ENCODE data around the gene AMPD3.

AMPD3 gene

DNA sequence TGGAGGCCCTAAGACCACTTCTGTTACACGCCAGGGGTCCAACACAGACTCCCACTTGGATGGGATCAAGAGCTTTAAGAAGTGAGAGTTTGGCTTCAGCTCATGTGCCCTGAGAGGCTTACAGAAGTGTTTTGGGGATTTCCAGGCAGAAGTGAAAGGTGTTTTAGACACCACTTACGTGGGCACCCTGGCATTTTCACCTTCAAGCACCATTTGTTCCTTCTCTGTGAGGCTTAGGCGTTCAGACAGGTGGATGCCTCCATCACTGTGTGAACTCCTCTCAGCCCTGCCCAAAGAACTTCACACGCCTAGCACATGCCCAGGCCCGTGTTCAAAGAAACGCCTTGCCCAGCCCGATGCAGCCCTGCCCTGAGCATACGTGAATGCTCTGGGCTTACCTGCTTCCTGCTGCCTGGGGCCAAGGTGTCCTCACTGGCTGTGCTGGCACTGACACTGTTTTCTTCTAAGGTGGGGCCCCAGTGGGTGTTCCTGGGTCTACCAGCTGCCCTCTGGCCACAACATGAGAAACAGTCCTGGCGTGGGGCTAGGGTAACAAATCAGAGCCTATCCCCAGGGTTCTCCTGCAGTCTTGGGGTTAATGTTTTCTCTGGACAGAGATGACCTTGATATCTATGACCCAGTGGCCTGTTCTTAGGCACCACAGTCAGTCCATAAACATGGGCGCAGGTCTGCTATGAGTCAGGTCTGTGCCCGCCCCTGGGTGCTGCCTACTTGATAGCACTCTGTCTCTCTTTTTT is 34.0 kb downstream of the AMPD3 start:
- H3K4ac ChIP-seq (ENCODE audit: low read depth, low read length) = no peak overlapping the region
- no peak overlapping the region for H3K27ac ChIP-seq (ENCODE audit: low read depth, low read length)
- no peak for DNase-seq
- no peak overlapping the region for H3K9ac ChIP-seq (ENCODE audit: low read length)
- H2BK5ac ChIP-seq (ENCODE audit: low read length) = no peak overlapping the region
- H3K4me2 ChIP-seq (ENCODE audit: low read length) = no peak overlapping the region
- no peaks in the 10 kb centered on the region for H3K4me1 ChIP-seq (ENCODE audit: control insufficient read depth, low read depth, low read length)
- H2BK120ac ChIP-seq (ENCODE audit: low read depth, low read length) = no peak overlapping the region
- WGBS (ENCODE audit: extremely low coverage, insufficient coverage, low lambda C conversion rate) = no CpG with 5 or more reads among the region's 11 CpGs
- no peak overlapping the region for H3K56ac ChIP-seq (ENCODE audit: low read length)
- H3K36me3 ChIP-seq (ENCODE audit: control insufficient read depth, insufficient read depth, low read length) = no peaks in the 10 kb centered on the region
- no peak overlapping the region for H2AK5ac ChIP-seq (ENCODE audit: low read length)
- H3K4me3 ChIP-seq (ENCODE audit: low read length) = no peak overlapping the region
- H3K23ac ChIP-seq (ENCODE audit: low read length) = no peak overlapping the region
- H3K79me1 ChIP-seq (ENCODE audit: low read length) = no peaks in the 10 kb centered on the region
- H4K5ac ChIP-seq (ENCODE audit: low read length) = no peak overlapping the region
- no peak overlapping the region for H3K18ac ChIP-seq (ENCODE audit: low read length)
- no peaks in the 10 kb centered on the region for H3K27me3 ChIP-seq (ENCODE audit: insufficient read depth, low read length, poor library complexity)
- H4K8ac ChIP-seq (ENCODE audit: low read depth, low read length) = no peak overlapping the region
- no peak overlapping the region for H2BK15ac ChIP-seq (replicated peaks; ENCODE audit: low read depth)
- no peaks in the 10 kb centered on the region for H3K79me2 ChIP-seq (ENCODE audit: control insufficient read depth, insufficient read depth, low read length)

DNA sequence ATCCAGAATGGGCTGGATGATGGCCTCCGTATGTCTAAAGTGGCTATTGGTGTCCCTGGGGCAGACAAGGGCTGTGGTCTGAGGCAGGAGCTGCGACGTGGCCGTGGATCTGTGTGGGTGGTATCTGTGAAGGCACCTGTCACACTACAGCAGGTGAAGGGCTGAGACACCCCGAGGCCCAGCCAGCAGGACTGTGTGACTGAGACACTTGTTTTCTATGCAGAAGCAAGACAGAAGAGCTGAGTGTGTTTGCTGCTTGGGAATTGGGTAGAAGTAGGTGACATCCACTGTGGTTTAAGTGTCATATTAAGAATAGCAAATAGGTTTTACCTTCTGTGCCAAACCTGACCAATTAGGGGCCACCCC is 35.0 kb downstream of the AMPD3 start:
- Histone ChIP-seq H3K4me2 (ENCODE audit: low read length) (no peak overlapping the region), H3K56ac (ENCODE audit: low read length) (no peak overlapping the region), H2BK15ac (replicated peaks; ENCODE audit: low read depth) (no peak overlapping the region), H3K18ac (ENCODE audit: low read length) (no peak overlapping the region), H3K23ac (ENCODE audit: low read length) (no peak overlapping the region), H3K9ac (ENCODE audit: low read length) (no peak overlapping the region), H3K36me3 (ENCODE audit: control insufficient read depth, insufficient read depth, low read length) (no peaks in the 10 kb centered on the region), H3K27me3 (ENCODE audit: insufficient read depth, low read length, poor library complexity) (no peaks in the 10 kb centered on the region), H3K4ac (ENCODE audit: low read depth, low read length) (no peak overlapping the region), H3K4me3 (ENCODE audit: low read length) (no peak overlapping the region), H2BK5ac (ENCODE audit: low read length) (no peak overlapping the region), H3K27ac (ENCODE audit: low read depth, low read length) (no peak overlapping the region), H3K79me2 (ENCODE audit: control insufficient read depth, insufficient read depth, low read length) (no peaks in the 10 kb centered on the region), H4K5ac (ENCODE audit: low read length) (no peak overlapping the region), H2BK120ac (ENCODE audit: low read depth, low read length) (no peak overlapping the region), H2AK5ac (ENCODE audit: low read length) (no peak overlapping the region), H3K79me1 (ENCODE audit: low read length) (no peaks in the 10 kb centered on the region), H3K4me1 (ENCODE audit: control insufficient read depth, low read depth, low read length) (no peaks in the 10 kb centered on the region), H4K8ac (ENCODE audit: low read depth, low read length) (no peak overlapping the region)
- no peak for DNase-seq
- no CpG with 5 or more reads among the region's 5 CpGs for WGBS (ENCODE audit: extremely low coverage, insufficient coverage, low lambda C conversion rate)

DNA sequence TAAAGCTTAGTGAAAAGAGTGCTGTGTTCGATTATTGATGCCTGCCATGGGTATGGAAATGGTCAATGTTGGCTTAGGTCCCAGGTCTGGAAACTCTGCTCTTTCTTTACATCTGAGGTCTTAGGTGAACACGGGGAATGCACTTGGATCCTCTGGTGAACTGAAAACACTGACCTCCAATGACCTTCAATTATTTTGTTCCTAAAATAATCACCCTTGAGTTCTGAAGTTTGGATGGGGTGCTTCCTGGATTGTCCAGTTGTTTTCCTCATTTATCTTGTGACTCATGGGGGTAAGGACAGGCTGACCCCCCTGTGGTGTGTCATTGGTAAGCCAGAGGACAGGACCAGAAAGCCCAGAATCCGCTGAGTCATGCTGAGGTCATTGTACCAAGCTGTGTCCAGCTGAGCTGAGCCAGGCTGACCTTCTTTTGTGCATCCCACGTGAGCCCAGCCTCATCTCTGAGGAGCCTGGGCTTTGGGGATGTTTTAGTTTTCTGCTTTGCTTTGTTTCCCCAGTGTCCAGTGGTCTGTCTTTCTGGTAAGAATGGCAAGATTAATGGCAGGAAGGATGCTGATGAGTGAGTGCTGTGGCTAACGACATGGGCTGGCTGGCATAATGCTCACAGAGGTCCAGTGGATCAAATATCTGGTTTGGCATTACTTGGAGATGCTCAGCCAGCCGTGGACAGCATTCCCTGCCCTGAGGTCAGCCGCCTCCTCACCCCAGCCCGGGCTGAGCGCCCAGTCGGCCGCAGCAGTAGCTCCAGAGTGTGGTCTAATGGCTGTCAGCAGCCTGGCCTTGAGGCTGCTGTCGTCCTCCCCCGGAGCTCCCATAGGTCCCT is 35.6 kb downstream of the AMPD3 start:
- Histone ChIP-seq H3K4me1 (ENCODE audit: control insufficient read depth, low read depth, low read length) (no peaks in the 10 kb centered on the region), H3K27ac (ENCODE audit: low read depth, low read length) (no peak overlapping the region)
- WGBS (ENCODE audit: extremely low coverage, insufficient coverage, low lambda C conversion rate) = no CpG with 5 or more reads among the region's 13 CpGs

DNA sequence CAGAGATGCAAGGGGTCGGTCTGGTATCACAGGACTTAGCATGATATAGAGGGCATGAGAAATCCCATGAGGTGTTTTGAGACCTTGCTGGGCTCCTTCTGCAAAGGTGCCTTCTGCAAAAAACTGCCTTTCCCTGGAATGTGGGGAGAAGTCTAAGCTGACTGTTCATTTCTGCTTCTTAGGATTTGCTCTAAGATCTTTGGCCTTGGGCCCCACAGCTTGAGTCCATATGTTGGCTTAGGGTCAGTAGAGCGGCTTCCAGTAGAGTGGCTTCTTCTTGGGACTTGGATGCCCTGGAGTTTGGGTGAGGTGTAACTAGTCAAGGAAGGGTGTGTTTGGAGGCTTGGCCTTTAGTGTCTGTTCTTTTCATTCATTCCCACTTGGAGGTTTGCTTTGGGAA is 37.0 kb downstream of the AMPD3 start:
- Histone ChIP-seq H3K27me3 (ENCODE audit: insufficient read depth, low read length, poor library complexity) (no peaks in the 10 kb centered on the region), H3K4me3 (ENCODE audit: low read length) (no peak overlapping the region), H2AK5ac (ENCODE audit: low read length) (no peak overlapping the region), H3K9ac (ENCODE audit: low read length) (no peak overlapping the region), H3K4ac (ENCODE audit: low read depth, low read length) (no peak overlapping the region), H3K18ac (ENCODE audit: low read length) (no peak overlapping the region), H2BK120ac (ENCODE audit: low read depth, low read length) (no peak overlapping the region), H4K8ac (ENCODE audit: low read depth, low read length) (no peak overlapping the region), H3K36me3 (ENCODE audit: control insufficient read depth, insufficient read depth, low read length) (no peaks in the 10 kb centered on the region), H3K4me1 (ENCODE audit: control insufficient read depth, low read depth, low read length) (no peaks in the 10 kb centered on the region), H3K79me2 (ENCODE audit: control insufficient read depth, insufficient read depth, low read length) (no peaks in the 10 kb centered on the region), H3K27ac (ENCODE audit: low read depth, low read length) (no peak overlapping the region), H3K56ac (ENCODE audit: low read length) (no peak overlapping the region), H2BK15ac (replicated peaks; ENCODE audit: low read depth) (no peak overlapping the region), H3K23ac (ENCODE audit: low read length) (no peak overlapping the region), H4K5ac (ENCODE audit: low read length) (no peak overlapping the region), H3K4me2 (ENCODE audit: low read length) (no peak overlapping the region), H3K79me1 (ENCODE audit: low read length) (no peaks in the 10 kb centered on the region), H2BK5ac (ENCODE audit: low read length) (no peak overlapping the region)
- DNase-seq = no peak
- WGBS (ENCODE audit: extremely low coverage, insufficient coverage, low lambda C conversion rate) = no CpG with 5 or more reads among the region's 2 CpGs

More for the DNA sequence above, 35.6 kb downstream of the AMPD3 start:
- H3K18ac ChIP-seq (ENCODE audit: low read length) = no peak overlapping the region
- H3K4me2 ChIP-seq (ENCODE audit: low read length) = no peak overlapping the region
- no peak overlapping the region for H3K56ac ChIP-seq (ENCODE audit: low read length)
- H3K9ac ChIP-seq (ENCODE audit: low read length) = no peak overlapping the region
- H2AK5ac ChIP-seq (ENCODE audit: low read length) = no peak overlapping the region
- no peaks in the 10 kb centered on the region for H3K79me1 ChIP-seq (ENCODE audit: low read length)
- no peaks in the 10 kb centered on the region for H3K79me2 ChIP-seq (ENCODE audit: control insufficient read depth, insufficient read depth, low read length)
- DNase-seq = peak; percentile 65
- H3K36me3 ChIP-seq (ENCODE audit: control insufficient read depth, insufficient read depth, low read length) = no peaks in the 10 kb centered on the region
- H2BK5ac ChIP-seq (ENCODE audit: low read length) = no peak overlapping the region
- H3K23ac ChIP-seq (ENCODE audit: low read length) = no peak overlapping the region
- no peak overlapping the region for H4K8ac ChIP-seq (ENCODE audit: low read depth, low read length)
- H3K27me3 ChIP-seq (ENCODE audit: insufficient read depth, low read length, poor library complexity) = no peaks in the 10 kb centered on the region
- H2BK15ac ChIP-seq (replicated peaks; ENCODE audit: low read depth) = no peak overlapping the region
- H4K5ac ChIP-seq (ENCODE audit: low read length) = no peak overlapping the region
- no peak overlapping the region for H3K4ac ChIP-seq (ENCODE audit: low read depth, low read length)
- H2BK120ac ChIP-seq (ENCODE audit: low read depth, low read length) = no peak overlapping the region
- no peak overlapping the region for H3K4me3 ChIP-seq (ENCODE audit: low read length)

DNA sequence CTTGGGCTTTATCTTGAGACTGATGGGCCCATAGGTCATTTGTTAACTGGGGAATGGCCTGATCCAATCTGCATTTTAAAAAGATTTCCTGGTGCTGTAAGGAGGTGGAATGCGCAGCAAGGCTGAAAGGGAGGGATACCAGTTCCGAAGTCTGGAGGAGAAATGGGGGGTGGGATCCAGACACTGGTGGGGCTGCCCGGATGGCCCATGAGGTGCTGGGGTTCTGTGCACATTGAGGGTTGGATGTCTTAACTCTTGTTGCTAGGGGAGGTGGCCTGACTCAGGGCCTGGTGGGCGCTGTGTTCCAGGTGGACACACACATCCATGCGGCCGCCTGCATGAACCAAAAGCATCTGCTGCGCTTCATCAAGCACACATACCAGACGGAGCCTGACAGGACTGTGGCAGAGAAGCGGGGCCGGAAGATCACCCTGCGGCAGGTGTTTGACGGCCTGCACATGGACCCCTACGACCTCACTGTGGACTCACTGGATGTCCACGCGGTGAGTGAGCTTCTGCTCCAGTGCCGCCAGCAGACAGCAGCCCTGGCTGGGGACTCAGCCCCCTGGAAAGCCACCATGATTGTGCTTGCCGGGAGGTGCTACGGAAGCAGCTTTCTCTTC is 38.1 kb downstream of the AMPD3 start:
- H3K27ac ChIP-seq (ENCODE audit: low read depth, low read length) = no peak overlapping the region
- H2BK15ac ChIP-seq (replicated peaks; ENCODE audit: low read depth) = no peak overlapping the region
- WGBS (ENCODE audit: extremely low coverage, insufficient coverage, low lambda C conversion rate) = no CpG with 5 or more reads among the region's 18 CpGs
- H3K79me1 ChIP-seq (ENCODE audit: low read length) = no peaks in the 10 kb centered on the region
- H3K4me1 ChIP-seq (ENCODE audit: control insufficient read depth, low read depth, low read length) = no peaks in the 10 kb centered on the region
- H2BK5ac ChIP-seq (ENCODE audit: low read length) = no peak overlapping the region
- no peaks in the 10 kb centered on the region for H3K36me3 ChIP-seq (ENCODE audit: control insufficient read depth, insufficient read depth, low read length)
- H3K27me3 ChIP-seq (ENCODE audit: insufficient read depth, low read length, poor library complexity) = no peaks in the 10 kb centered on the region
- H3K18ac ChIP-seq (ENCODE audit: low read length) = no peak overlapping the region
- H3K4ac ChIP-seq (ENCODE audit: low read depth, low read length) = no peak overlapping the region
- no peak overlapping the region for H2AK5ac ChIP-seq (ENCODE audit: low read length)
- H4K5ac ChIP-seq (ENCODE audit: low read length) = no peak overlapping the region
- DNase-seq = no peak
- H2BK120ac ChIP-seq (ENCODE audit: low read depth, low read length) = no peak overlapping the region
- H3K23ac ChIP-seq (ENCODE audit: low read length) = no peak overlapping the region
- no peak overlapping the region for H3K56ac ChIP-seq (ENCODE audit: low read length)
- H3K9ac ChIP-seq (ENCODE audit: low read length) = no peak overlapping the region
- H3K79me2 ChIP-seq (ENCODE audit: control insufficient read depth, insufficient read depth, low read length) = no peaks in the 10 kb centered on the region
- no peak overlapping the region for H3K4me2 ChIP-seq (ENCODE audit: low read length)
- no peak overlapping the region for H4K8ac ChIP-seq (ENCODE audit: low read depth, low read length)
- no peak overlapping the region for H3K4me3 ChIP-seq (ENCODE audit: low read length)
